ENCODE data around the gene SETD2.
"Not testable (repeated sequence)": the region's sequence is repeated elsewhere in the genome, so short reads cannot be mapped to it uniquely, and the experiment has no call there.

The SETD2 gene

DNA sequence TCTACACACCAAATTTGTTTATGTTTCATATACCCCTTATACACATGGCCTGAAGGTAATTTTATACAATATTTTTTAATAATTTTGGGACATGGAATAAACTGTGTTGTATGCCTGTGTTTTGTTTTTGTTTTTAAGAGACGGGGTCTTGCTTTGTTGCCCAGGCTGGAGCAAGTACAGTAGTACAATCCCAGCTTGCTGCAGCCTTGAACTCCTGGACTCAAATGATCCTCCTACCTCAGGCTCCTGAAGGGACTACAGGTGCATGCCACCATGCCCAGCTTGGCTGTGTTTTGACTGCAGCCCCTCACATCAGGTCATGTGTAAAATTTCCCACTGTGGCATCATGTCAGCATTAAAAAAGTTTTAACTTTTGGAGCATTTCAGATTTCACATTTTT, 18.6 kb downstream of the SETD2 start:
- no peak for DNase-seq

DNA sequence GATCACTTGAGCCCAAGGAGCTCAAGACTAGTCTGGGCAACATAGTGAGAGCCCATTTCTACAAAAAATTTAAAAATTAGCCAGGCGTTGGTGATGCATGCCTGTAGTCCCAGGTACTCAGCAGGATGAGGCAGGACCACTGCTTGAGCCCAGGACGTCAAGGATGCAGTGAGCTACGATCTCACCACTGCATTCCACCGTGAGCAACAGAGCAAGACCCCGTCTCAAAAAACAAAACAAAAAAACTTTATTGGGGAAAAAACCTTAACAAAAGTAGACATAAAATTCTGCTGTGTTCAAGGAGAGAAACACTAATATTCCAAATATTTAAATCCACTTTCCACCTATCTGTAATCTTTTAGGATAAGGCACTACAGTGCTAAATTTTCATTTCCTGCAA, 20.8 kb downstream of the SETD2 start:
- no peak for DNase-seq

GRCh38 chr3:47142536-47142935, 21.4 kb downstream of the SETD2 start:
- DNase-seq: not testable (repeated sequence)

GRCh38 chr3:47140973-47141461, 22.9 kb downstream of the SETD2 start:
- DNase-seq: not testable (repeated sequence)

DNA sequence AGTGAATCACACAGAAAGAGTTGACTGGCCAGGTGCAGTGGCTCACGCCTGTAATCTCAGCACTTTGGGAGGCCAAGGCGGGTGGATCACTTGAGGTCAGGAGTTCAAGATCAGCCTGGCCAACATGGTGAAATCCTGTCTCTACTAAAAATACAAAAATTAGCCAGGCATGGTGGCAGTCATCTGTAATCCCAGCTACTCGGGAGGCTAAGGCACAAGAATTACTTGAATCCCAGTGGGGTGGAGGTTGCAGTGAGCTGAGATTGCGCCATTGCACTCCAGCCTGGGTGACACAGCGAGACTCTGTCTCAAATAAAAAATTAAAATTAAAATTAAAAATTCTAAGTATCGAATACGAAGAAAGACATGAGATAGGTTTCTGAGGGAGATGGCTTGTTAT, 23.4 kb downstream of the SETD2 start:
- not testable (repeated sequence) for DNase-seq

GRCh38 chr3:47134311-47134710, 29.6 kb downstream of the SETD2 start:
- no peak for DNase-seq

DNA sequence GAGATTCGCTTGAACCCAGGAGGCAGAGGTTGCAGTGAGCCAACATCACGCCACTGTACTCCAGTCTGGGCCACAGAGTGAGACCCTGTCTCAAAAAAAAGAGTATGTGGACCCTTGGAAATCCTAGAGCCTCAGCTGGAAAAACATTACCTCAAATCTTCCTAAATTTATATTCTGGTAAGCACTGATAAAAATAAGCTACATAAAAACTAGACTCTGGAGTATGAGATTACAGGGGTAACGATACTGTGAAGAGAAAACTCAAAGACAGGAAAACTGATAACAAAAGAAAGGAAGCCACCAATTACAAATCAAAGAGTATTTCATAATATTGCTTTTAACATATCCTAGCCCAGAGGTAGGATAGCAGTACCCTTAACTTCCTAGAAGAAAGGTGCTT, 30.3 kb downstream of the SETD2 start:
- no peak for DNase-seq

GRCh38 chr3:47130557-47130956, 33.4 kb downstream of the SETD2 start:
- no peak for DNase-seq

DNA sequence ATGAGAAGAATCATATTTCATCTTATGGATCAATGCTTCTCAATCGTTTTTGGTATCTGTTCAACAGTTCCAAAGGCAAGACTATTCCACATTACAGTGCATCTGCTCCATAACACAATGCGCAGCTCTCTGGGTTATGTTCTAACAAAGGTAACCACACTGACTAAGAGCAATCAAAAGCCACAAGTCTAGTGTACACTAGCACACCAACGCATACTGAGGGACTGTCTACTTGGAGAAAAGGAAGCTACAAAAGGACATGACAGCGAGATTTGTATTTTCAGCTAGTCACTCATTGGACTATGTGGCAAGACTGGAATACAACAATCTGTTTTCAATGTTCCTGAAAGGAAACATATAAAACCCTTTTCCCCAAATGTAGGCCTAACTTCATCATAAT, 35.8 kb downstream of the SETD2 start:
- peak; percentile 30 for DNase-seq

DNA sequence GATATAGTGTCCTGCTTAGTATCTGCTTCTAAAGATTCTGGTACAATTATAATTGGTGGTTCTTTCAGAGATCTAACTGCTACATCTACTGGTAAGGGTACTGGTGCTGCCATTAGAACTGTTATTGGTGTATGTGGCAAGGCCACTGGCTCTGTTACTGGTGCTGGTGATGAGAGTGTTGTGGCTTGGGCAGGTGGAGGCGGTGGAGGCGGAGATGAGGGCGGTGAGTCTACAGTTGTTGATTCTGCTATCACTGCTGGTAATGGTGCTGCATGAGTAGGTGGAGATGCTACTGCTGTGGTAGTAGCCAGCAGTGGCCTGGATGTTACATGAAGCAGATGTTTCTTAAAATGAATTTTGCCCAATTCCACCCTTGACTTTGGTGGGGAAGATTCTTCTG, 40.1 kb downstream of the SETD2 start:
- DNase-seq: no peak

GRCh38 chr3:47121409-47121808, 42.5 kb downstream of the SETD2 start:
- peak; percentile 8 for DNase-seq

- no peak for DNase-seq
Measured at GRCh38 chr3:47120138-47120537, 43.8 kb downstream of the SETD2 start.

DNA sequence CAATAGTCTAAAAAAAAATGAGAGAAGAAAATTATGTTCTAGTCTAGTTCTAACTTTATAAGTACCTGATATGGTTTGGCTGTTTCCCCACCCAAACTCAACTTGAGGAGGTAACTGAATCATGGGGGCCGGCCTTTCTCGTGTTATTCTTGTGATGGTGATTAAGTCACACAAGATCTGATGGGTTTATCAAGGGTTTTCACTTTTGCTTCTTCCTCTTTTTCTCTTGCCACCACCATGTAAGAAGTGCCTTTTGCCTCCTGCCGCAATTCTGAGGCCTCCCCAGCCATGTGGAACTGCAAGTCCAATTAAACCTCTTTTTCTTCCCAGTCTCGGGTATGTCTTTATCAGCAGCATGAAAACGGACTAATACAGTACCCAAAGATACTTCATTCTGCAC, 44.5 kb downstream of the SETD2 start:
- peak; percentile 46 for DNase-seq

GRCh38 chr3:47117807-47118364, 46.0 kb downstream of the SETD2 start:
- no peak for DNase-seq

GRCh38 chr3:47115524-47115923, 48.4 kb downstream of the SETD2 start:
- DNase-seq: not testable (repeated sequence)

DNA sequence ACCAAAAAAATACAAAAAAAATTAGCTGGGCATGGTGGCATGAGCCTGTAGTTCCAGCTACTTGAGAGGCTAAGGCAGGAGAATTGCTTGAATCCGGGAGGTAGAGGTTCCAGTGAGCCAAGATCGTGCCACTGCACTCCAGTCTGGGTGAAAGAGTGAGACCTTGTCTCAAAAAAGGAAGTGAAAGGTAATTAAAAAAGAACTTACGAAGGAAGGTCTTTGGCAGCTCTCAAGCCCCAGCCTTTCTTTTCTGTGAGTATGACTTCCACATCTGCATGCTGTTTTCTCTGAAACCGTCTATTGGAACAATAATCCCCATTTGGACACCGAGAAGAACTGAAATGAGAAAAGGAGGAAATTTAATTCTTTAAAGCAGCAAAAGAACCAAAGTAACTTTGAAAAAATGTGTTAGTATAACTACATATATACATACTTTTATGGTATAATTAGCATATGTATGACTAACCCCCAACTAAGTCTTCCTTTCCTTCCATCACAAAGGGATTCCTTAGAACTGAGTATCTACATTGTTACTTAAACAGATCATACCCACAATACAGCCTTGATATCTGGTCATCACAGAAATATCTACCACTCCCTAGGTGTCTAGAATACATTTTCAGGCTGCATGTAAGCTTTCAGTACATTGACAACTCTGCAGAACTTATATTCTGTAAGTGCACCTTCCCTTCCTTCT, 50.1 kb downstream of the SETD2 start:
- no peak for DNase-seq

DNA sequence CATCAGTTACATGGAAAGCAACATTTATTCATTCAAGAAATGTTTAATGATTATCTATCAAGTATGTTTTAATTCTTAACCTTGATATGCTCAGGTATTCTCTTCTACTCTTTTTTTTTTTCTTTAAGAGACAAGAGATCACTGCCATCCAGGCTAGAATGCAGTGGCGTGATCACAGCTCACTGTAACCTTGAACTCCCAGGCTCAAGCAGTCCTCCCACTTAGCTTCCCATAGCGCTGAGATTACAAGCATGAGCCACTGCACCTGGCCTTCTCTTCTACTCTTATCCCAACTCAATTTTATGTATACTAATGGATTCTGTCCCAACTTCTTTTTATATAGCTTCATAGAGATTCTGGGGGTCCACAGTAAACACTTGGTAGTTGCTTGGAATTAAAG, 50.9 kb downstream of the SETD2 start:
- DNase-seq: no peak

- DNase-seq: no peak
Measured at GRCh38 chr3:47109393-47109792, 54.5 kb downstream of the SETD2 start.

DNA sequence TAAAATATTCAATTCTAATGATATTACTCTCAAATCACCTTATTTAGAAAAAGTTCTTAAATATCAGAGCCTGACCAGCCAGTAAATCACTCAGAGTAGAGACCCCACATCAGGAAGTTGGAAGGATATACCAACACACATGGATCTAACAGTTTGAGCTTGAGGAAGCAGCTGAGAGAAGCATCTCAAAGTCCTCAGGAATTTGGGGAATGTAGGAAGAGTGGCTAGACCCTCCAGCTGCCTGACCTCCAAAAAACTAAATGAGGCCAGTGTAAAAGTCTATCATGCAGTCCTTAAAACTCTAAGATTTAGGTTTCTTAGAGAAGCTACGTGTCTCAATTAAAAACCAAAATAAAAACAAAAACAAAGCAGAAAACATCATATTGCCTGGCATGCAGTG, 55.4 kb downstream of the SETD2 start:
- DNase-seq: no peak

- DNase-seq: no peak
Measured at GRCh38 chr3:47104259-47104658, 59.7 kb downstream of the SETD2 start.

- DNase-seq: no peak
Measured at GRCh38 chr3:47103619-47104018, 60.3 kb downstream of the SETD2 start.

DNA sequence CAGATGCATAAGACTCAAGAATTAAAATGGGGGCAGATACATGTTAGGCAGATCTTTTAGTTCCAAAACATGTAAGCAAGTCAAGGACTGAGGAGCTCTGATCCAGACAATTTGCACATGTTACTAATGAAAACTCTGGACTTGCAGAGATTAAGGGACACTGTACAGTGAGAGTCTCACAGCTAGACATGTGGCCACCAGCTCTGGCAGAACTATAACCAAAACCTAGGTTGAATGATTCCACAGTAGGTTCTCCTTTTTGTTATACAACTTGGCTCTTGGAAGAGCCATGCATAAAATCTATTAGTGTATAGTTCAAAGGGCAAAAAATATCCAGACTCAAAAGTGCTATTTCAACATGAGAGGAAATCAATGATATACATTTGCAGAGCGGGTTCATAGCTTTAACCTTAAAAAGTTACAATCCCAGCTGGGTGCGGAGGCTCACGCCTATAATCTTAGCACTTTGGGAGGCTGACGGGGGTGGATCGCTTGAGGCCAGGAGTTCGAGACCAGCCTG, 61.8 kb downstream of the SETD2 start:
- DNase-seq: no peak

DNA sequence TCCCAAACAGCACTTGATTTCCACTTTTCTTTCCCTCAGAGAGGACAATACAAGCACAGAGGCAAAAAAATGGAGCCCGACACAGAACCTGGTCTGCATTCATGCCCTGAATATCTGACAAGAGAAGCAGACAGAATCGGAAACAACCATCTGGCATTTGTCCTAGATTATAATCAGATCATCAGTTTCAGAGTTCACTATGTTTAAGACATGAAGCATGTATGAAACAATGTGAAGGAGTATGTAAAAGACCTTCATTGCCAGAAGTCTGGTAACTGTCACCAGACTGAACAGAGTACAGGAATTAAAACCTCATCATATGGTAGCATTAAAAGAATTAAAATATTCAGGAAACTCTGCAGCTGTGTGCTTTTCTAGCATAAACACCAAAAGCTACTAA, 65.0 kb downstream of the SETD2 start:
- no peak for DNase-seq

DNA sequence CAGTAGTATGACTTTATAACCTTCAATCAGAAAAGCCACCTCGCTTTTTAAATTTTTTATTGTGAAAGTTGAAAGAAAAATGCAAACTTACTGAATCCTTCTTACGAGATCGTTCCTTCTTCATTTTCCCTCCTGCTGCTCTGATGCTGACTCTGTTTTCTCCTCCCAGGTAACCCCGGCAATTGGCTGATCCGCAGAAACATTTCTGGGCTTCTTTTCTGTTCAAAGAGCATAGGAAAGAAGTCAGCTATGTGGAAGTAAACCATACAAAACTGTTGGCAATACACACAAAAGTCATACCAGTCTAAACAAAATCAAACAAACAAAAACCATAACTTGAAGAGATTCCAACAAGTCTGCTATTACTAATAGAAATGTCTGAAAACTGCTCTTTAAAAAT, 66.0 kb downstream of the SETD2 start:
- DNase-seq: no peak

DNA sequence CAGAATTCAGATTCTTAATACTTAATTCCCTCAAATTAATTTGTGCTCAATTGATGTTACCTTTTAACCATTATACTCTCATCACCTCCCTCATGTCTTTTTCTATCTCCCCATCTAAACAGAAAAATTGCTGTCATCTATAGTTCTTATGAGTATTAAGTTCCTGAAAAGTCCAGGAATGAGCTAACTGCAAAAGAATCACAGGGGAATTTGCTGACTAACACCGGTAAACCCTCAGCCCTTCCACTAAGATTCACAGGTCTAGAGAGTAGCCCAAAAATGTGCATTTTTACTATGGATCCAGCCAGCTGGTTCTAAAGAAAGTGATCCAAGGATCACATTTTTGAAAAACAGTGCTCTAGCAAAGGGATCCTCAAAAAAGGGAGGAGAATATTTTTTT, 67.0 kb downstream of the SETD2 start:
- DNase-seq: no peak
